ENCODE results near the gene COL4A2.

The COL4A2 gene

DNA sequence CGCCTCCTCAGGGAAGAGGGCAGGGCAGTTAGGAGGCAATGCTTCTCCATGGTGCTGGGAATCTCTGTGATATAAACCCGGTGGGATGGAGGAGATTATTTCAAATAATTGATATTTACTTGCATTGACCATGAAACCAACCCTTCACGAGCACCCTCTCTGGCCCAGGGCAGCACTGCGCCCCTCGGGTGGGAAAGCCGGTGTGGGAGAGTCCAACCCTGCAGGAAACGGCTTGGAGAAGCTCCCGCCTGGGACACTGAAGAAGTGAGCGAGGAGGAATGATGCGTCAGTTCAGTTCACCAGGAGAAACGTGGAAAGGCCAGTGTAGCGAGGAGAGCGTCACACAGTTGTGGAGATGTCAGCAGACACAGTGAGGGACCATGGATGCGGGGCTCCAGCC, 99.9 kb downstream of the COL4A2 start:
- H3K9me3 ChIP-seq (ENCODE audit: severe bottlenecking) = no peaks in the 10 kb centered on the region
- no peaks in the 10 kb centered on the region for H3K36me3 ChIP-seq
- H3K27me3 ChIP-seq (ENCODE audit: insufficient read depth, low read depth, severe bottlenecking) = no peaks in the 10 kb centered on the region
- TF ChIP-seq, protein P1, sequence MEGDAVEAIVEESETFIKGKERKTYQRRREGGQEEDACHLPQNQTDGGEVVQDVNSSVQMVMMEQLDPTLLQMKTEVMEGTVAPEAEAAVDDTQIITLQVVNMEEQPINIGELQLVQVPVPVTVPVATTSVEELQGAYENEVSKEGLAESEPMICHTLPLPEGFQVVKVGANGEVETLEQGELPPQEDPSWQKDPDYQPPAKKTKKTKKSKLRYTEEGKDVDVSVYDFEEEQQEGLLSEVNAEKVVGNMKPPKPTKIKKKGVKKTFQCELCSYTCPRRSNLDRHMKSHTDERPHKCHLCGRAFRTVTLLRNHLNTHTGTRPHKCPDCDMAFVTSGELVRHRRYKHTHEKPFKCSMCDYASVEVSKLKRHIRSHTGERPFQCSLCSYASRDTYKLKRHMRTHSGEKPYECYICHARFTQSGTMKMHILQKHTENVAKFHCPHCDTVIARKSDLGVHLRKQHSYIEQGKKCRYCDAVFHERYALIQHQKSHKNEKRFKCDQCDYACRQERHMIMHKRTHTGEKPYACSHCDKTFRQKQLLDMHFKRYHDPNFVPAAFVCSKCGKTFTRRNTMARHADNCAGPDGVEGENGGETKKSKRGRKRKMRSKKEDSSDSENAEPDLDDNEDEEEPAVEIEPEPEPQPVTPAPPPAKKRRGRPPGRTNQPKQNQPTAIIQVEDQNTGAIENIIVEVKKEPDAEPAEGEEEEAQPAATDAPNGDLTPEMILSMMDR (IDR thresholded peaks at IDR 0.05; ENCODE audit: low read depth, low read length) = no peak
- H3K4me3 ChIP-seq (ENCODE audit: low read depth, low read length) = no peak overlapping the region
- no peak for DNase-seq
- H3K27ac ChIP-seq = no peak overlapping the region

DNA sequence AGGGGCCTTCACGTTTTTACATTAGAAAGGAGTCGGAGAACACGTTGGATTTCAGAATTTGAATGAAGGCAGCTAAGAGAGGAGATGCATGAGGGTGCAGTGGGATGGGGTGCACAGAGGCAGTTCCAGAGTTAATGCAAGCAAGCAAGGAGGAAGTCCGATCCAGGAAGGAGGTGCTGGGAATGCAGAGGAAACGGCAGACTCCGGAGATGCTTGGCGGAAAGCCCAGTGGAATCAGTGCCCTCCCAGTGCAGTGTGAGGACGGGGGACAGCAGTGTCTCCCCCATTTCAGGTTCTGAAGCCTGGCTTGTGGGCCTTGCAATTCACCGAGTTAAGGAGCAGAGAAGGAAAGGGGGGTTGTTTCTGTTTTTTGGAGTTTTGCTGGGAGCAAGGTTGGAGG, 100.4 kb downstream of the COL4A2 start:
- DNase-seq = no peak
- no peaks in the 10 kb centered on the region for H3K9me3 ChIP-seq (ENCODE audit: severe bottlenecking)
- TF ChIP-seq, protein P1 (IDR thresholded peaks at IDR 0.05; ENCODE audit: low read depth, low read length) = no peak
- H3K4me3 ChIP-seq (ENCODE audit: low read depth, low read length) = no peak overlapping the region
- H3K36me3 ChIP-seq = no peaks in the 10 kb centered on the region
- no peaks in the 10 kb centered on the region for H3K27me3 ChIP-seq (ENCODE audit: insufficient read depth, low read depth, severe bottlenecking)
- no peak overlapping the region for H3K27ac ChIP-seq

DNA sequence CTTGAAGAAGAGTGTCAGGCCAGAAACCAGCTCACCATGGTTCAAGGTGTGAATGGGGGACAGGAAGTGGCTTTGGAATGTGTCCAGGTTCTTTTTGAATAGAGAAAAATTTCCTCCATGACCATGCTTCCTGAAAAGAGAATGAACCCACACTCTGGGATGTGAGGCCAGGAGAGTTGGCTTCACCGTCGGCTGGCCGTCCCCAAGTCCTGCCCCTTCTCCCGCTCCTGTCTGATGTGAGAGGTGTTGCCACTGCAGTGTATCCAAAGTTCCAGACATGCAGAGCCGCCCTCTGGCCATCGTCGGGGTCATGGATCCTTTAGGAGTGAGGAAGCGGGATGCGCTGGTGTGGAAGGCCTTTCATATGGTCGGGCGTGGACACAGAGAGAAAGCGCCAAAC, 101.2 kb downstream of the COL4A2 start:
- TF ChIP-seq, protein P1 (IDR thresholded peaks at IDR 0.05; ENCODE audit: low read depth, low read length) = no peak
- no peak for DNase-seq
- no peak overlapping the region for H3K27ac ChIP-seq

DNA sequence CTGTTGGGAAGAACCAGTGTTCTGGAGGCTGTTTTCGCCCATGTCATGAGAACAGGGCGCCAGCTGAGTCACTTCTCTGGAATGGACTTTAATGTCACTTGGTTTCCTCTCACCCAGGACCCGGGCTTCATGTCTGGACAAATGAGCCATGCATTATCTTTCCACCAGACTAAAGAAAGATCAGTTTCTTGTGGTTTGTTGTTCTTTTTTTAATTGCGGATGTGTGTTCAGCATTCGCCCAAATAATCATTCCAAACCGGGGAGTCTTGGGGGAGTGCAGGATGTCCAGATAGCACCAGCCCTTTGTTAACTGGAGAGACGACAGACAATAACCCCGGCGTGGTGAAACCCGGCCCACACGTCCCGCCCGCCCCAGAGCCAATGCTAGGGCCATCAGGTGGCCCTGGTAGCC, 102.5 kb downstream of the COL4A2 start:
- H3K27me3 ChIP-seq (ENCODE audit: insufficient read depth, low read depth, severe bottlenecking) = no peaks in the 10 kb centered on the region
- no peaks in the 10 kb centered on the region for H3K36me3 ChIP-seq
- H3K27ac ChIP-seq = no peak overlapping the region
- no peak for DNase-seq
- TF ChIP-seq, protein P1 (IDR thresholded peaks at IDR 0.05; ENCODE audit: low read depth, low read length) = no peak
- no peaks in the 10 kb centered on the region for H3K9me3 ChIP-seq (ENCODE audit: severe bottlenecking)
- H3K4me3 ChIP-seq (ENCODE audit: low read depth, low read length) = no peak overlapping the region

More for the DNA sequence above, 101.2 kb downstream of the COL4A2 start:
- Histone ChIP-seq H3K27me3 (ENCODE audit: insufficient read depth, low read depth, severe bottlenecking) (no peaks in the 10 kb centered on the region), H3K36me3 (no peaks in the 10 kb centered on the region), H3K4me3 (ENCODE audit: low read depth, low read length) (no peak overlapping the region), H3K9me3 (ENCODE audit: severe bottlenecking) (no peaks in the 10 kb centered on the region)

DNA sequence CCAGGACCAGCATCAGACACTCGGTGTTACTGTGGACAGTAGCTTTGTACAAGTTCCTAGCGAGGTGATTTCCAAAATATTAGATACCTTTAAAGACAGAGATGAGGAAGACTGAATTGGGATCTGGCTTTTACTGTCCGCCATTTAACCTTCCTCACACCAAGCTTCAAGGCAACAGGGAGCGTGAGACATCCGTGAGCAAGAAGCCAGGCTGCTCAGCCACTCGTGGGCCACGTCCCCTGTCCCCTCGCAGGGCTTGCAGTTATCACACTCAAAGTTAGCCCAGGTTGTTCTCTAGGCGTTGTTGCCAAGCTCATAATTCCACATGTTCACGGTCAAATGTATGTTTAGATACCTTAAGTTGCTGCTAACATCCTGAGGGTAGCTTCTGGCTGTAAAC, 102.9 kb downstream of the COL4A2 start:
- Histone ChIP-seq H3K27ac (no peak overlapping the region), H3K27me3 (ENCODE audit: insufficient read depth, low read depth, severe bottlenecking) (no peaks in the 10 kb centered on the region), H3K9me3 (ENCODE audit: severe bottlenecking) (no peaks in the 10 kb centered on the region), H3K4me3 (ENCODE audit: low read depth, low read length) (no peak overlapping the region), H3K36me3 (no peaks in the 10 kb centered on the region)
- no peak for DNase-seq
- TF ChIP-seq, protein P1 (IDR thresholded peaks at IDR 0.05; ENCODE audit: low read depth, low read length) = no peak

DNA sequence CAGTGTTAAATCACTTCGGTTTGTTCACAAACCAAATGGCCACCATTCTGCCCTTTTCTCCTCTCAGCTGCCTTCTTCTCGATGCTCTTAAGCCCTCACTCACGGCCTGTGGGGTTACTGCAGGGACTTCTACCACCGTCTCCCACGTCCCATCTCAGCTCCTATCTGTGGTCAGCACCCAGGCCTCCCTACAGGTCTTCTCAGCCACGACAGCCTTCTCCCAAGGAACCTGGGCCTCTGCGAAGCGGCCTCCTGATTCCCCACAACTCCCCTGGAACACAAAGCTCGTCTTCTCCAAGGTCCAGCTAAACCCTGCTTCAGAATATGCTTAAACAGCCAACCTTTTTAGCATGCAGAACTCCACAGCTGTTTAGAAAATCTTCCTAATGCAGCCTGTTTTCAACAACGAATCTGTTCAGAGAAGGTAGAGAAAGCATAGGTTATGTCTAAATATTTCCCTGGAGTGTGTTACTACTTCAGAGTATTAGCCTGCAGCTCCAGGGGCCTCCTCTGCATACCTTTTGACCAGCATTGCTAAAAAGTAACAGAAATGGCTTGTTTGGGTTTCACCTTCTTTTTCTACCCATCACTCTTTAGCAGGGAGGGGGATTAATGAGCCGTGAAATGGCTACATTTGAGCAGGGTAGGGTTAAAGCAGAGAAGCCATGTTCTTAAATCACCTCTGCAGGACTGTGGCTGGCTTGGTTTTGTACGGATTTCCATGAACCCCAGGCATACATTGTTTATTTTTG, 104.0 kb downstream of the COL4A2 start:
- no peaks in the 10 kb centered on the region for H3K27me3 ChIP-seq (ENCODE audit: insufficient read depth, low read depth, severe bottlenecking)
- H3K4me3 ChIP-seq (ENCODE audit: low read depth, low read length) = no peak overlapping the region
- TF ChIP-seq, protein P1 (IDR thresholded peaks at IDR 0.05; ENCODE audit: low read depth, low read length) = no peak
- DNase-seq = no peak
- no peaks in the 10 kb centered on the region for H3K9me3 ChIP-seq (ENCODE audit: severe bottlenecking)
- no peak overlapping the region for H3K27ac ChIP-seq
- H3K36me3 ChIP-seq = no peaks in the 10 kb centered on the region

Data from WERI-Rb-1 (cell line).